Middle frontal gyrus (tissue), 1 donor: ENCODE data around the gene RHEB.

ENCODE experiments used
- DNase-seq: peaks from one replicate; pipeline ENCODE4 v3.0.0-alpha.2; 2015; ENCODE audit warnings: low spot score; ENCODE audit errors: extremely low spot score

RHEB gene

GRCh38 chr7:151433721-151434400, 85.8 kb downstream of the RHEB start:
- no peak for DNase-seq

- DNase-seq, result no peak
Measured at GRCh38 chr7:151432658-151433521, 86.8 kb downstream of the RHEB start.

- DNase-seq, result no peak
Measured at GRCh38 chr7:151431768-151432311, 87.9 kb downstream of the RHEB start.

- no peak for DNase-seq
Measured at GRCh38 chr7:151431281-151431767, 88.4 kb downstream of the RHEB start.

- no peak for DNase-seq
Measured at GRCh38 chr7:151430391-151431205, 89.1 kb downstream of the RHEB start.

GRCh38 chr7:151429560-151430331, 89.9 kb downstream of the RHEB start:
- DNase-seq, result no peak

GRCh38 chr7:151429237-151429559, 90.5 kb downstream of the RHEB start:
- no peak for DNase-seq

GRCh38 chr7:151428378-151429236, 91.1 kb downstream of the RHEB start:
- no peak for DNase-seq

GRCh38 chr7:151427705-151428377, 91.9 kb downstream of the RHEB start:
- no peak for DNase-seq

GRCh38 chr7:151426904-151427704, 92.6 kb downstream of the RHEB start:
- DNase-seq, result no peak

- no peak for DNase-seq
Measured at GRCh38 chr7:151426441-151426903, 93.2 kb downstream of the RHEB start.

GRCh38 chr7:151425670-151426440, 93.8 kb downstream of the RHEB start:
- no peak for DNase-seq

GRCh38 chr7:151424799-151425198, 94.9 kb downstream of the RHEB start:
- no peak for DNase-seq

GRCh38 chr7:151423936-151424335, 95.8 kb downstream of the RHEB start:
- no peak for DNase-seq

- DNase-seq, result no peak
Measured at GRCh38 chr7:151423226-151423625, 96.5 kb downstream of the RHEB start.

GRCh38 chr7:151422212-151422611, 97.5 kb downstream of the RHEB start:
- DNase-seq, result no peak

GRCh38 chr7:151420144-151420543, 99.6 kb downstream of the RHEB start:
- no peak for DNase-seq

GRCh38 chr7:151416941-151417315, 102.8 kb downstream of the RHEB start:
- DNase-seq, result no peak
